Activated CD4-positive, CD25-positive, alpha-beta regulatory T cell (primary cell): Measurements from ENCODE around the gene RGS6.

Source experiments
- DNase-seq, 4 experiments: peaks; one replicate each; lab custom pipeline; 2025; lab: John Stamatoyannopoulos, UW

RGS6 gene

DNA sequence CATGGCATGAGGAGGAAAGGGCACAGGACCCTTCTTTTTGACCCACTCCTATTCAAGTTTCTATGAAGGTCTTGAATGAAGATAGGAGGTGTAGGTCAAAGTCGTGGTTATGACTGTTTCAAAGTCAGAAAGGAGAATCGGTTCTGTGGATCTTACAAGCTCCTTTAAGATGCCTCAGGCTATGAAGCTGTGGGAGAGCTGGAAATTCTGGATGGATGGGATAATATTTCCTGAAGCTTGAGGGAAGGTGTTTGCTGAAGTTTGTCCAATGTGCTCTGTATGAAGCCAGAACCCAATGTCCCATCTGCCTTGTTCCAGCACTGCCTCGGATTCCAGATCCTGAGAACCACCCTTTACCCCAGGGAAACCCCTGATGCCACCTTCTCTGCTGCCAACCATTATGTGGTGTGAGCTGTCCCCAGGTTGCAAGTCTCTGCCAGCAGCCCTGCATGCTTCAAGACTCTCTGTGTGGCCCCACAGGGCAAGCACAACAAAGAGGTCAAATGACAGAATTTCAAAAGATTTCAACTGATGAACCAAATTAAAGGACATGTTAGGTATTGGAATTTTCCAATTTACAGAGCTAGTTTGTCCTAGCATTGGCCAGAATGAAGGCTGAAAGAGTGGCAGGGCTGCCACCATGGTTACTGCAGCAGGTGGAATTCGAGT lies 472.0 kb downstream of the RGS6 start:
- no peak for DNase-seq

DNA sequence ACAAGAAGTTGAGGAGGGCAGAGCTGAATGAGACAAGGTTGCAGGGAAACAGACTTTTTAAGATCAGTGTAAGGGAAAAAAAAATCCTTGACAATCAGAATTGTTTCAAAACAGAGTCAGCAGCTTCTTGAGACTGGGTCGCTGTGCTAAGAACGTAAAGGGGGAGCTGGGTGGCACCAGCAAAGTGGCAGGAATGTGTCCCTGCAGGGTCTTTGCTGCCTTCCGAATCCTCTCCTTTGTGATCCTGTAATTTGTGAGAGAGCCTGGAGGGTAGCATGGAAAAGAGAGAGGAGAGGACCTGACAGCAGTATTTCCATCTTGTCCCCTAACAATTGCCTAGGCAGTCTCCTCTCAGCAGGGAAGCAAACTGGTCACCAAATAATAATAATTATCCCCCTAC lies 472.8 kb downstream of the RGS6 start:
- DNase-seq, result no peak

GRCh38 chr14:72408020-72408419 lies 475.8 kb downstream of the RGS6 start:
- no peak for DNase-seq

DNA sequence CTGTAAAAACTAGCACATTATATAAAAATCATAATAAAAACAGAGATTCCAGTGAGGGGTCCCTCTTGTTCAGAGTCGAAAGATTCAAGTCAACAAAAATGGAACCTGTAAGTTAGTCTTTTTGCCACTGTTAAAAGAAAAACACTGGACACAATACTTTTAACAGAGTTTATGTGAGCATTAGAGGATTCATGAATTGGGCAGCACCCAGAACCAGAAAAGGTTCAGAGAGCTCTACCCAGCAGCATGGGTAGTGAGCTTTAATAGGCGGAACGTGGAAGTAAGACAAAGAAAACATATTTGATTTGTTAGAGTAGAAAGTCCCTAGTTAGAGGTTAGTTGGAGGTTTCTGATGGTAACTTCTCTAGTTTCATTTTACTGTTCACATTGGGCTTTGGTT lies 476.8 kb downstream of the RGS6 start:
- no peak for DNase-seq

DNA sequence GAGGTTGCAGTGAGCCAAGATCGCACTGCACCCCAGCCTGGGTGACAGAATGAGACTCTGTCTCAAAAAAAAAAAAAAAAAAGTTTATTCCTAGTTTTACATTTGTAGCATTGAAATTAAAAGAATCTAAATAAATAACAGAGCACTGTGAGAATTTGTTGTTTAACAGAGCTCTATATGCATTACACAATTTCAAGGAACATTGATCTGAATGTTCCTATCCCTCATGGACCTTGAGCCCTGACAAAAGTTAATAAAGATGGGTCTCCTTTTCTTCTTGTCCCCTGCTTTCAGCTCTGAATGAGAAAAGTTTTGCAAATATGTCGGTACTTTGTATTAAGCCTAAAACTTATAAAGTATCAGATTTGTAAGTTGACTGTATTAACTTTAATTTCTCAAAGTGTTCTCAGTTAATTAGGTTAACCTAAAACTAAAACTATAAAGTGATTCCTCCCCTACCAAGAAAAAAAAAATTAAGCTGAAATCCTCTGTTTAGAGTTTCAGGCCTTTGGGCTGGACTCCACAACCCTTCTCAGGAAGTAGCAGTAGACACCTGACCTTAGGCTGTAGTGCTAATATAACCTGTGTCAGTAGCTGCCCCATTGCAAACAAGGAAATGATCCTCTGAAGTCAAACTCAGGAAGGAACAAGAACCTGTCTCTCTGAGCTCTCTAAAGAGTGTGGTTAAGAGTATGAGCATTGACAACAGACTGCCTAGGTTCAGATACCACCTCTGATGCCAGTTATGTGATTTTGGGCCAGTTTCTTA lies 484.0 kb downstream of the RGS6 start:
- no peak for DNase-seq

DNA sequence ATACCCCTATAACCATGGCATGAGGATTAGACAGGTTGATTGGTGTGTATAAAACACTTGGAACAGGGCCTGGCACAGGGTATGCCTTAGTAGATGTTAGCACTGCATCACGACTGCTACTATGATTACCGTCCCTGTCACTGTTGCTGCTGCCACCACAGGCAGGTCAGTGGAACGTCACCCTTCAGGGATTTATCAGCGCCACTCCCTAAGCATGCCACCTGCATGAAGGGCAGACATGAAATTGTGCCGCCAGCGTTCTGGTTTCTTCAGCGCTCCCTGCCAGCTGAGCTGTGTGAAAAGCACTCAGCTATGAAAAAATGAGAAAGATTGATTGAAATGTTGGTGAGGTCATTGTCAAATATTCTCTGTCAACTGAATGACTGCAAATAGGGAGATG lies 484.7 kb downstream of the RGS6 start:
- DNase-seq, result no peak

DNA sequence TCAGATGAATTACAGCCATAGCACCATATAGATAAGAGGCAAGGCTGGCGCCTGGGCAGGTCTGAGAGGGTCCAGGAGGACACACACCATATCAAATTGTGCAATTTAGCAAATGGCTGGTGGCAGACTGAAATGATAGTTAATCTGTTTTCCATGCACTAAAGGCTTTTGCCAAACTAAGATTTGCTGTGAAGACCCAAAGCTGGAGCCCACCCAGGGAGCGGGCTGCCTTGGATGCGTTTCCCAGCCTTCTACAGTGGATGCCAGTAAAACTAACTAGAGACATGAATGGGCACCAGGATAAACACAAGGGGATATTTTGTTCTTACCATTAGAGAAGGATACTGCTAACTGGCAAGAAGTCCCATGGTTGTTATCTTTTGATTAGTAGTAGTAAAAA lies 486.6 kb downstream of the RGS6 start:
- no peak for DNase-seq

DNA sequence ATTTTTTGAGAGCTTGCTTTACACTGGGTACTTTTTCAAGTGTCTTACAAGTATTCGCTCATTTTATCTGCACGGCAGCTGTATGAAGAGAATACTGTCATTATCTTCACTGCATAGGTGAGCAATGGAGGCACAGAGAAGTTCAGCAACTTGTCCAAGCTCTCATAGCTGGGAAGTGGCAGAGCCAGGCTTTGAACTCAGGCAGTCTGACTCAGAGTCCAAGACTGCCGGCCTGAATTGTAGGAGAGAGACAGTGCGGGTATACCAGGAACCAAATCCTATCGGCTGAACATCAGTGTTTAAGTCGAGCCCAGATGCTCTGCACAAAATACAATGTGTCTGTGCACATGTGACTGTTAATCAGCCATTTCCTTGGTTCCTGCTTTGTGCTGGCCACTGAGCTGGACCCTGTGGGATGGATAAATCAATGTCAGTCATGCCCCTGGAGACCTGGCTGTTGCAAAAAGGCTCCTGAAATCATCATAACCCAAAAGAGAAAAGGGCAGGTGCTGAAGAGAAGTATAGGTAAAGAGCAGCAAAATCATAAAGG lies 487.1 kb downstream of the RGS6 start:
- no peak for DNase-seq

- DNase-seq, result peak in 3 of 4 experiments; percentile 15 to 64 (median 33)
Measured at GRCh38 chr14:72420749-72421474, 488.7 kb downstream of the RGS6 start.

DNA sequence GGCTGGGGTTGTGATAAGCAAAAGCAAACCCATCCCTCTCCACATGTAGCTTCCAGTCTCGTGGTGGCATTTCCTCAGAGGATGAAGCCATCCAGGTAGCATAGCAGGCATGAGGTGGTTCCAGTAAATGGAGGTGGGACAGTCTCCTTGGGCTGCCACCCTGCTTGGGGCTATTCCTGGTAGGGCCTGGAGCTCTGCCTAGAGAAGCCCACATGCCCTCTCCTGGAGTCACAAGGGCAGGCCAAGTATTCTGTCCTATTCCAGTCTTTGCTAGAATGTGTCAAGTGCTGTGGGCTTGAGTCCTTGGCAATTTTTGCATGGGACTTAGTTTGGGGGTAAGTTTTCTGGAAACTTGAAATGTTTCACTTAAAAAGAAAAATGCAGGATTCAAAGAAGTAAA lies 491.7 kb downstream of the RGS6 start:
- no peak for DNase-seq

GRCh38 chr14:72430457-72430856 lies 498.2 kb downstream of the RGS6 start:
- DNase-seq, result no peak

GRCh38 chr14:72432748-72433147 lies 500.5 kb downstream of the RGS6 start:
- no peak for DNase-seq

- DNase-seq, result no peak
Measured at GRCh38 chr14:72433511-72433910, 501.3 kb downstream of the RGS6 start.

DNA sequence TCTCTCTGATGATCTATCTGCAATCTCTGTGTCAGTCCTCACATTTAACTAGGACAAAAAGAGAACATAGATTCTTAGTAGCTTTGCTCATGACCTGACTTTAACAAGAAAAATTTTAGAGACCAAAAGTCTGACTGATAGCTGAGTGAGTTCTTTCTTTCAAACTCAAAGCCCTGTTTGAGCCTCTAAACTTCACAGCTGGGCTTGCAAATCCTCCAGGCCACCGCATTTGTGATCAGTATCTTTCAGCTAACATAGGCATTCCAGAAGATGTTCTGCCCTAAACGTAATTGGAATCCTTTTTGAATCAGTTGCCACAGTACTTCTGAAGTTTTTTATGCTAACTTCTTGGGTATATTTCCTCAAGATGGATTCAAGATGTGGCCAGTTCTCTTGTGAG lies 502.6 kb downstream of the RGS6 start:
- DNase-seq, result no peak

GRCh38 chr14:72439707-72440106 lies 507.5 kb downstream of the RGS6 start:
- DNase-seq, result no peak

DNA sequence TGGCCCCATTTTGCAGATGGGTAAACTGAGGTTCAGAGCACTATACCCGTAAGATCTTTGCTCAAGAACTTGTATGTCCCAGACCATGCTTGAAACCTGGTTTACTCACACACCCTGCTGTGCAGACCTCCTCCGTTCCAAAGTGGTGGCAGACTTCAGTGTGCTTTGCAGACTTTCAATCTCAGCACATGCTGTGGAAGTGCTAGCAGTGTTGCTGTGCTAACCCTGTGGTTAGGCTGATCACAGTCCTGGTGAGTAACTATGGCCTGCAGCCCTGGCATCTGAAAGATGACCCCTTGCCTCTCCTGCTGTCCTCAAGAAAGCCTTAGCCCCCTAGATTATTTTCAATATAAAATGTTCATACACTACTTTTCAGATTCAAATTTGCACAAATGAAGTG lies 511.0 kb downstream of the RGS6 start:
- no peak for DNase-seq

- no peak for DNase-seq
Measured at GRCh38 chr14:72443991-72444441, 511.8 kb downstream of the RGS6 start.

- DNase-seq, result no peak
Measured at GRCh38 chr14:72444701-72445100, 512.5 kb downstream of the RGS6 start.

GRCh38 chr14:72448212-72448611 lies 516.0 kb downstream of the RGS6 start:
- no peak for DNase-seq

DNA sequence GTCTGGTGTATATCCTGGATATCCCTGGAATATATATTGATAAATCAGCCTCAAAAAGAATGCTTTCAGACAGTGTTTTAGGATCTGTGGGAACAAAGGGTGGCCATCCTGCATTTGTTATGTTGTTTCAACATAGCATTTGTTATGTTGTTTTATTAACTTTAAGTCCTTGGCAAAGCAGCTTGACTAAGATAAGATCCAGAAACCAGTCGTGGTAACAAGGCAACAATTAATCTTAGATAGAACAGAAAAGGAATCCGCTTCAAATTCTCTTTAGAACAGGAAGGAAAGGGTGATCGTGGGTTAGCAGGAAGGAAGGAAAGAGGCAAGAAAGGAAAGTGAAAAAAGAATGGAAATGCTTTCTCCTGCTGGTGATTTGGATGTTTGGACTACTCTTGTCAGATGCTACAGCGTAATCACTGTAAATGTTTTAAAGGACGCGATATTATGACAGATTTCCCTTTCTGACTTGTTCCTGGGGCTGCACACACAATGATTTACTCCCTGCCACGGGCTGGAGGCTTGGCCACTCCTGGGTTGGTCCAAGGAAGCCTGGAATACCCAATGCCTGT lies 518.3 kb downstream of the RGS6 start:
- DNase-seq, result no peak

DNA sequence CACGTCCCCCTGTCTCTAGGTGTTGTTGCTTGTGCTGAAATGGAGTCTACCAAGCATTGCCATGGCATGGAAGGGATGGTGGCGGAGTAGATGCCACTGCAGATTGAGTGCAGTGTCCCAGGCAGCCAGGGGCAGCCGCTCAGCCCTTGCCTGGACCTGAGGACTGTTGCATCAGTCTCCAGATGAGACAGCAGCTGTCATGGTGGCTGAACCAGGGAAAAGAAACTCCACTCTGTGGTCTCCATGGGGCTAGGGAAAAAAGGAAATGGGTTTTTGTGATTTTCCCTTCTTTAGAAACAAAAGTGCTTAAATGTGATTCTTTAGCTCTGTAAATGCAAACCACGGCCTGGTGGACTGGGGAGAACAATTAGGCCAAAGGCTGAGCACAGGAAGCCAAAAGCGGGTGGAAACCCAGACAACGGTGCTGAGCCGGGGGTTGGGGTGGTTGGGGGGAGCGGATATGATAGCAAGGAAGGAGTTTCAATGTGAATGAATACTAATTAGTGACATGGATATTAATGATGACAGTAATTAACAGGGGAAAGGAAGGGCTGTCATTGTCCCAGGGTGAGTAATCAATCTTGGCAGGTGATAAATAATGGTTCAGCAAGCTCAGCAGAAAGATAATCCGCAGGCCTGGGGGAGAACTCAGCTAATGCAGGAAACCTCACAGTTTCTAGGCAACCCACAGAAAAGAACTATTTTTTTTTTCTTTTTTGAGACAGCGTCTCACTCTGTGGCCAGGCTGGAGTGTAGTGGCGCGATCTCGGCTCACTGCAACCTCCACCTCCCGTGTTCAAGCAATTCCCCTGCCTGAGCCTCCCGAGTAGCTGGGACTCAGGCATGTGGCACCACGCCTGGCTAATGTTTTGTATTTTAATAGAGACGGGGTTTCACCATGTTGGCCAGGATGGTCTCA lies 519.1 kb downstream of the RGS6 start:
- DNase-seq, result no peak
